Natural killer cell (primary cell): ENCODE data around the gene GTF2IRD1. TPM values are rescaled to one million over a fixed set of nuclear protein-coding genes. Genes with fewer than 3 reads are reported as not detected.
A peak's percentile ranks its signal among the peaks of the same experiment; 100 is the strongest.

Experiments used
- ATAC-seq, 3 donors: fragments of 150-1000 bp in 2 of 3; fragments of 200-7000 bp in 1 of 3; cut with Tn5 transposase; 1 replicate in 1 of 3; 2 replicates in 2 of 3; pipeline ENCODE4 v1.10.0; 2021; ENCODE audit warnings: mild to moderate bottlenecking in 2 of 3, moderate library complexity in 2 of 3
- DNase-seq, 2 donors: peaks; one replicate each; pipeline versions ENCODE4 v3.0.0 to v3.0.0-alpha.2; 2013 to 2021; ENCODE audit warnings: mixed read lengths in 1 of 2
- H3K27ac ChIP-seq: one replicate; pipeline ENCODE4 v1.5.1; 2013; ENCODE audit warnings: mild to moderate bottlenecking, low read length
- H3K27me3 ChIP-seq: one replicate; pipeline ENCODE4 v1.6.1; 2013; ENCODE audit warnings: low read length; ENCODE audit not compliant: control insufficient read depth, insufficient read depth
- H3K36me3 ChIP-seq: one replicate; pipeline ENCODE4 v1.6.1; 2013; ENCODE audit warnings: low read length; ENCODE audit not compliant: control insufficient read depth, insufficient read depth
- H3K4me1 ChIP-seq: one replicate; pipeline ENCODE4 v1.6.1; 2013; ENCODE audit warnings: low read length; ENCODE audit not compliant: control insufficient read depth, insufficient read depth
- H3K4me3 ChIP-seq: one replicate; pipeline ENCODE4 v1.5.1; 2013; ENCODE audit warnings: low read length
- H3K9me3 ChIP-seq: one replicate; pipeline ENCODE4 v1.6.1; 2013; ENCODE audit warnings: low read length; ENCODE audit not compliant: control insufficient read depth, insufficient read depth
- H3K27ac Mint-ChIP-seq, 2 donors: one replicate each; pipeline ENCODE4 v1.8.0; 2022; ENCODE audit warnings: mild to moderate bottlenecking in 2 of 2, mixed read lengths in 2 of 2, moderate library complexity in 1 of 2
- H3K27me3 Mint-ChIP-seq, 2 donors: one replicate each; pipeline ENCODE4 v1.8.0; 2022; ENCODE audit warnings: low read depth in 2 of 2, mixed read lengths in 2 of 2
- H3K36me3 Mint-ChIP-seq: one replicate; pipeline ENCODE4 v1.8.0; 2022; ENCODE audit warnings: mixed read lengths
- H3K4me1 Mint-ChIP-seq, 2 donors: one replicate each; pipeline ENCODE4 v1.8.0; 2022; ENCODE audit warnings: mixed read lengths in 2 of 2
- H3K4me3 Mint-ChIP-seq: one replicate; pipeline ENCODE4 v1.8.0; 2022; ENCODE audit warnings: mild to moderate bottlenecking, moderate library complexity, mixed read lengths
- H3K9me3 Mint-ChIP-seq, 2 donors: one replicate each; pipeline ENCODE4 v1.8.0; 2022; ENCODE audit warnings: mixed read lengths in 2 of 2
- CTCF ChIP-seq: fragments of 200-600 bp; IDR thresholded peaks from one replicate; pipeline ENCODE4 v1.8.0; 2022; ENCODE audit warnings: antibody characterized with exemption
- WGBS: methylation state at CpG from one replicate; pipeline ENCODE4 v1.1.7; 2013; ENCODE audit warnings: missing lambda C conversion rate; ENCODE audit not compliant: insufficient coverage; 5-methylcytosine and 5-hydroxymethylcytosine counted together
- intact Hi-C: fragments of 100-400 bp; cut with micrococcal nuclease; formaldehyde crosslinking; loops from one replicate; pipeline ENCODE4 v1.14.2; 2022
- total RNA-seq, 4 donors: library from RNA; stranded (reverse); fragments of 120-200 nt in 1 of 4; gene quantifications; one replicate each; pipeline versions ENCODE4 v1.2.3 to v1.2.4, GENCODE V29; 2013 to 2022

GTF2IRD1 gene
- total RNA-seq, 3 donors from 2014 or later (not counting 1 experiment from before 2014, with no cell fraction given), result not detected

- intact Hi-C loops, result no loop called here
- no peak for DNase-seq
- H3K36me3 ChIP-seq, result no peaks in the 10 kb centered on the region
- no peaks in the 10 kb centered on the region for H3K9me3 ChIP-seq
- H3K27ac ChIP-seq, result no peak overlapping the region
- Mint-ChIP-seq H3K4me3 (peak overlapping the region; percentile 9), H3K36me3 (no peaks in the 10 kb centered on the region), H3K4me1 (peaks cover 7 to 8% of the 10 kb centered on the region in 2 donors), H3K27ac (no peak overlapping the region), H3K27me3 (peaks cover 8 to 27% of the 10 kb centered on the region in 2 donors), H3K9me3 (no peaks in the 10 kb centered on the region)
- H3K4me1 ChIP-seq, result peaks cover 16% of the 10 kb centered on the region
- TF ChIP-seq CTCF, result no peak
- 87% methylated on average over 13 of the region's 13 CpGs for WGBS
- ATAC-seq, result no peak
- peaks cover 7% of the 10 kb centered on the region for H3K27me3 ChIP-seq
- H3K4me3 ChIP-seq, result no peak overlapping the region
Observed at GRCh38 chr7:74455291-74455804, 1.6 kb downstream of the GTF2IRD1 start.

GRCh38 chr7:74455928-74456327 lies 2.2 kb downstream of the GTF2IRD1 start:
- Mint-ChIP-seq H3K27ac (no peak overlapping the region), H3K9me3 (no peaks in the 10 kb centered on the region), H3K4me3 (no peak overlapping the region), H3K27me3 (peaks cover 8 to 27% of the 10 kb centered on the region in 2 donors), H3K4me1 (peaks cover 7 to 8% of the 10 kb centered on the region in 2 donors), H3K36me3 (no peaks in the 10 kb centered on the region)
- Histone ChIP-seq H3K36me3 (no peaks in the 10 kb centered on the region), H3K27me3 (peaks cover 7% of the 10 kb centered on the region), H3K9me3 (no peaks in the 10 kb centered on the region), H3K27ac (no peak overlapping the region), H3K4me3 (no peak overlapping the region), H3K4me1 (peaks cover 16% of the 10 kb centered on the region)
- no peak for TF ChIP-seq CTCF
- intact Hi-C loops, result no loop called here
- no peak for DNase-seq
- WGBS, result 92% methylated on average over 6 of the region's 6 CpGs
- no peak for ATAC-seq

- Histone ChIP-seq H3K27me3 (peaks cover 7% of the 10 kb centered on the region), H3K27ac (no peak overlapping the region), H3K4me3 (no peak overlapping the region), H3K4me1 (peaks cover 16% of the 10 kb centered on the region), H3K36me3 (no peaks in the 10 kb centered on the region), H3K9me3 (no peaks in the 10 kb centered on the region)
- TF ChIP-seq CTCF, result no peak
- Mint-ChIP-seq H3K9me3 (no peaks in the 10 kb centered on the region), H3K4me1 (peaks cover 7 to 8% of the 10 kb centered on the region in 2 donors), H3K27me3 (peaks cover 8 to 27% of the 10 kb centered on the region in 2 donors), H3K4me3 (no peak overlapping the region), H3K27ac (no peak overlapping the region), H3K36me3 (no peaks in the 10 kb centered on the region)
- intact Hi-C loops, result no loop called here
- DNase-seq (no peak), ATAC-seq (no peak)
- 84% methylated on average over 2 of the region's 5 CpGs for WGBS
Observed at GRCh38 chr7:74457007-74457406, 3.3 kb downstream of the GTF2IRD1 start.
